Activated CD8-positive, alpha-beta T cell treated with anti-CD3 and anti-CD28 coated beads for 36 hours (primary cell): ENCODE measurements around the gene ITPKA. TPM values are rescaled to one million over a fixed set of nuclear protein-coding genes. Genes with fewer than 3 reads are reported as not detected.

Experiments used
- ATAC-seq: fragments of 200-7000 bp; cut with Tn5 transposase; one replicate; pipeline ENCODE4 v1.10.0; 2021; ENCODE audit warnings: mild to moderate bottlenecking, moderate library complexity
- CTCF ChIA-PET: fragments of 350-600 bp; sonication (Branson Sonifier 250); formaldehyde crosslinking; loops from one replicate; lab custom pipeline; 2021; ENCODE audit warnings: antibody characterized with exemption; lab: Charles Lee
- POLR2A ChIA-PET: fragments of 350-600 bp; sonication (Branson Sonifier 250); formaldehyde crosslinking; loops from one replicate; lab custom pipeline; 2021; ENCODE audit warnings: antibody characterized with exemption; lab: Charles Lee
- DNase-seq: peaks from one replicate; pipeline ENCODE4 v3.0.0-alpha.2; 2020
- H3K27ac Mint-ChIP-seq: one replicate; pipeline ENCODE4 v1.8.0; 2021; ENCODE audit warnings: mild to moderate bottlenecking, mixed read lengths
- H3K27me3 Mint-ChIP-seq: one replicate; pipeline ENCODE4 v1.8.0; 2021; ENCODE audit warnings: mixed read lengths
- H3K36me3 Mint-ChIP-seq: one replicate; pipeline ENCODE4 v1.8.0; 2021; ENCODE audit warnings: low read depth, mixed read lengths
- H3K4me1 Mint-ChIP-seq: one replicate; pipeline ENCODE4 v1.8.0; 2021; ENCODE audit warnings: low read depth, mixed read lengths
- H3K4me3 Mint-ChIP-seq: one replicate; pipeline ENCODE4 v1.8.0; 2021; ENCODE audit warnings: mild to moderate bottlenecking, moderate library complexity, mixed read lengths
- H3K9me3 Mint-ChIP-seq: one replicate; pipeline ENCODE4 v1.8.0; 2021; ENCODE audit warnings: mixed read lengths
- intact Hi-C: fragments of 100-400 bp; cut with micrococcal nuclease; formaldehyde crosslinking; loops from one replicate; pipeline ENCODE4 v1.10.0; 2022
- total RNA-seq, 2 experiments: library from RNA; stranded (reverse); gene quantifications; one replicate each; pipeline ENCODE4 v1.2.3, GENCODE V29; 2021
- TF ChIP-seq, protein P1 (sequence below): fragments of 200-600 bp; IDR thresholded peaks from one replicate; pipeline ENCODE4 v1.8.0; 2022; ENCODE audit warnings: antibody characterized with exemption, mild to moderate bottlenecking

The ITPKA gene
- total RNA-seq, 2 experiments from 2014 or later: 4.7 to 6.1 TPM

GRCh38 chr15:41474941-41475340 lies 18.7 kb upstream of the ITPKA start:
- Mint-ChIP-seq H3K27me3 (no peaks in the 10 kb centered on the region), H3K27ac (no peak overlapping the region), H3K4me3 (no peak overlapping the region), H3K9me3 (no peaks in the 10 kb centered on the region), H3K36me3 (peaks cover 39% of the 10 kb centered on the region), H3K4me1 (peaks cover 13% of the 10 kb centered on the region)
- no peak for ATAC-seq
- ChIA-PET CTCF (interaction anchor here (0.9 to 6.8 kb wide), 2 partner anchors 10 to 337 kb away, joined by 3 to 49 read pairs; no protein-coding TSS in a partner anchor), POLR2A (no interaction called here)
- DNase-seq: no peak
- intact Hi-C loops: no loop called here
- TF ChIP-seq, protein P1, sequence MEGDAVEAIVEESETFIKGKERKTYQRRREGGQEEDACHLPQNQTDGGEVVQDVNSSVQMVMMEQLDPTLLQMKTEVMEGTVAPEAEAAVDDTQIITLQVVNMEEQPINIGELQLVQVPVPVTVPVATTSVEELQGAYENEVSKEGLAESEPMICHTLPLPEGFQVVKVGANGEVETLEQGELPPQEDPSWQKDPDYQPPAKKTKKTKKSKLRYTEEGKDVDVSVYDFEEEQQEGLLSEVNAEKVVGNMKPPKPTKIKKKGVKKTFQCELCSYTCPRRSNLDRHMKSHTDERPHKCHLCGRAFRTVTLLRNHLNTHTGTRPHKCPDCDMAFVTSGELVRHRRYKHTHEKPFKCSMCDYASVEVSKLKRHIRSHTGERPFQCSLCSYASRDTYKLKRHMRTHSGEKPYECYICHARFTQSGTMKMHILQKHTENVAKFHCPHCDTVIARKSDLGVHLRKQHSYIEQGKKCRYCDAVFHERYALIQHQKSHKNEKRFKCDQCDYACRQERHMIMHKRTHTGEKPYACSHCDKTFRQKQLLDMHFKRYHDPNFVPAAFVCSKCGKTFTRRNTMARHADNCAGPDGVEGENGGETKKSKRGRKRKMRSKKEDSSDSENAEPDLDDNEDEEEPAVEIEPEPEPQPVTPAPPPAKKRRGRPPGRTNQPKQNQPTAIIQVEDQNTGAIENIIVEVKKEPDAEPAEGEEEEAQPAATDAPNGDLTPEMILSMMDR: no peak

- intact Hi-C loops: no loop called here
- POLR2A ChIA-PET: no interaction called here
- Mint-ChIP-seq H3K36me3 (peaks cover 45% of the 10 kb centered on the region), H3K27me3 (no peaks in the 10 kb centered on the region), H3K27ac (peak overlapping the region; percentile 84), H3K4me1 (peaks cover 13% of the 10 kb centered on the region), H3K4me3 (no peak overlapping the region), H3K9me3 (no peaks in the 10 kb centered on the region)
- CTCF ChIA-PET: interaction anchor here (0.8 to 6.8 kb wide), 2 partner anchors 11 to 15 kb away, joined by 3 to 49 read pairs; no protein-coding TSS in a partner anchor
- TF ChIP-seq, protein P1: no peak
- DNase-seq (no peak), ATAC-seq (peak; percentile 54)
Observed at GRCh38 chr15:41476416-41477048, 17.1 kb upstream of the ITPKA start.

GRCh38 chr15:41480396-41481140 lies 13.1 kb upstream of the ITPKA start:
- H3K9me3 Mint-ChIP-seq: no peaks in the 10 kb centered on the region
- CTCF ChIA-PET: interaction anchor here (0.5 to 6.8 kb wide), 4 partner anchors 15 to 538 kb away, joined by 3 to 49 read pairs (median 7); no protein-coding TSS in a partner anchor
- TF ChIP-seq, protein P1: no peak
- peaks cover 32% of the 10 kb centered on the region for H3K4me1 Mint-ChIP-seq
- ATAC-seq (no peak), DNase-seq (no peak)
- POLR2A ChIA-PET: interaction anchor here (1.2 to 2.2 kb wide), 2 partner anchors 10 to 52 kb away, joined by 3 to 5 read pairs; no protein-coding TSS in a partner anchor
- H3K36me3 Mint-ChIP-seq: peaks cover 46% of the 10 kb centered on the region
- H3K27me3 Mint-ChIP-seq: no peaks in the 10 kb centered on the region
- H3K27ac Mint-ChIP-seq: peak overlapping the region; percentile 27
- intact Hi-C loops: no loop called here
- no peak overlapping the region for H3K4me3 Mint-ChIP-seq

DNA sequence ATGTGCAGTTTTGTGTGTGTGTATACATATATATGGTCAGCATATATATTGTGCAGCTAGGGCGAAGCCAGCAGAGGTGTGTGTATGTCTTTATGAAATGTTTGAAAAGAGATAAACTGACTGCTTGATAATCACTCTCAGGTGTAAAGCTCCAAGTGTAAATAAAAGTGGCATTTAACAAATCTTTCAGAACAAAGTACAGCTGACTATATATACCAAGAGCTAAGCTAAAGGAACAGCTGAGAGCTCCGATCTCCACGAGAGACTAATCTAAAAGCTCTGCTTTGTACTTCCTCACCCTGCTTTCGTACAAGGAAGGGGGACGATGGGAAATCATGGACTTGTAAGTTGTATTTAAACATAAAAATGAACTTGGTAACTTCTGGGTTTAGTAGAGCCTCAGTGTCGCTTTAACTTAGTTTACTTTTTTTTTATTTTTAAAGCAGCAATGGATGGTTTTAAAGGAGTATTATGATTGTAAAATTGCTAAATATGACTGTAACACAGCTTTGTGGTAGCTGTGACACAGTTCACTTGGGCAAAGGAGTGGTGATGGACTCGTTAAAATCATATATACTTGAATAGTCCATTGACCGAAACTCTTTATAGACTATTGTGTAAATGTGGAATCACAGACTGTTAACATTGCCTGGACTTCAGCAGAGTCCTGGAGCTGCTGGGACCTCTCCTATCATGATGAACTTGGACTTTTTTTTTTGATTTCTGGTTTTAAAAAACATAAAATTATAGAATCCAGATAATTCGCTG lies 11.4 kb upstream of the ITPKA start:
- TF ChIP-seq, protein P1: no peak
- ChIA-PET POLR2A (interaction anchor here (1.0 to 1.4 kb wide), 3 partner anchors 17 to 61 kb away, joined by 3 to 4 read pairs (median 4); partner anchors contain the start of gene RPAP1), CTCF (interaction anchor here (0.7 to 2.2 kb wide), 3 partner anchors 17 to 577 kb away, joined by 3 to 10 read pairs (median 3); no protein-coding TSS in a partner anchor)
- peaks cover 24% of the 10 kb centered on the region for H3K4me1 Mint-ChIP-seq
- H3K9me3 Mint-ChIP-seq: no peaks in the 10 kb centered on the region
- H3K4me3 Mint-ChIP-seq: no peak overlapping the region
- DNase-seq: no peak
- H3K27me3 Mint-ChIP-seq: peaks cover 1% of the 10 kb centered on the region
- peaks cover 33% of the 10 kb centered on the region for H3K36me3 Mint-ChIP-seq
- no peak overlapping the region for H3K27ac Mint-ChIP-seq
- ATAC-seq: no peak
- intact Hi-C loops: no loop called here
